ENCODE data around the gene NR4A1. TPM values are rescaled to one million over a fixed set of nuclear protein-coding genes. Genes with fewer than 3 reads are reported as not detected.
"Not testable (repeated sequence)": the region's sequence is repeated elsewhere in the genome, so short reads cannot be mapped to it uniquely, and the experiment has no call there.

NR4A1 gene
- total RNA-seq, 1 experiment from 2014 or later, result 4.4 TPM

DNA sequence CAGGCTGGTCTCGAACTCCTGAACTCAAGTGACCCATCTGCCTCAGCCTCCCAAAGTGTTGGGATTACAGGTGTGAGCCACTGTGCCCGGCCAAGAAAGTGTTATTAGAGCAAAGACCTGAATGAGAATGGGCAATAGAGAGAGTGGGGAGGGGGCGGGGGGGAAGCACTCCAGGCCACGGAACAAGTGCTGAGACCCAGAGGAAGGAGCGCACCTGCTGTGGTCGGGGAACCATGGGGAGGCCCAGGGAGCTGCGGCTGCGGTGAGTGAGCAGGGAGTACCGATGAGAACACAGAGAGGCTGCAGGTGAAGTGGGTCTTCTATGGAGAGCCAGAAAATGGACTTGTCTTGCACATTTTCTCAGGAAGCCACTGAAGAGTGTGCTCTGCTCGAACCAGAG lies 39.0 kb downstream of the NR4A1 start:
- Histone ChIP-seq H3K27me3 (peaks cover 11% of the 10 kb centered on the region), H3K36me3 (no peaks in the 10 kb centered on the region), H3K4me3 (no peak overlapping the region), H3K9me3 (no peaks in the 10 kb centered on the region)
- DNase-seq, result no peak

- no peaks in the 10 kb centered on the region for H3K9me3 ChIP-seq
- H3K4me3 ChIP-seq, result no peak overlapping the region
- H3K36me3 ChIP-seq, result no peaks in the 10 kb centered on the region
- DNase-seq, result no peak
- H3K27me3 ChIP-seq, result peaks cover 11% of the 10 kb centered on the region
These were observed 39.8 kb downstream of the NR4A1 start for GRCh38 chr12:52091061-52091460.

- no peaks in the 10 kb centered on the region for H3K9me3 ChIP-seq
- no peak overlapping the region for H3K4me3 ChIP-seq
- H3K36me3 ChIP-seq, result no peaks in the 10 kb centered on the region
- H3K27me3 ChIP-seq, result peaks cover 11% of the 10 kb centered on the region
- DNase-seq, result no peak
These were observed 40.6 kb downstream of the NR4A1 start for GRCh38 chr12:52091869-52092268.

- no peak overlapping the region for H3K4me3 ChIP-seq
- no peak for DNase-seq
- no peaks in the 10 kb centered on the region for H3K36me3 ChIP-seq
- H3K9me3 ChIP-seq, result no peaks in the 10 kb centered on the region
- H3K27me3 ChIP-seq, result peaks cover 15% of the 10 kb centered on the region
These were observed 42.1 kb downstream of the NR4A1 start for GRCh38 chr12:52093346-52093745.

- Histone ChIP-seq H3K4me3 (no peak overlapping the region), H3K36me3 (no peaks in the 10 kb centered on the region), H3K9me3 (no peaks in the 10 kb centered on the region), H3K27me3 (peaks cover 24% of the 10 kb centered on the region)
- no peak for DNase-seq
These were observed 45.2 kb downstream of the NR4A1 start for GRCh38 chr12:52096332-52097044.

DNA sequence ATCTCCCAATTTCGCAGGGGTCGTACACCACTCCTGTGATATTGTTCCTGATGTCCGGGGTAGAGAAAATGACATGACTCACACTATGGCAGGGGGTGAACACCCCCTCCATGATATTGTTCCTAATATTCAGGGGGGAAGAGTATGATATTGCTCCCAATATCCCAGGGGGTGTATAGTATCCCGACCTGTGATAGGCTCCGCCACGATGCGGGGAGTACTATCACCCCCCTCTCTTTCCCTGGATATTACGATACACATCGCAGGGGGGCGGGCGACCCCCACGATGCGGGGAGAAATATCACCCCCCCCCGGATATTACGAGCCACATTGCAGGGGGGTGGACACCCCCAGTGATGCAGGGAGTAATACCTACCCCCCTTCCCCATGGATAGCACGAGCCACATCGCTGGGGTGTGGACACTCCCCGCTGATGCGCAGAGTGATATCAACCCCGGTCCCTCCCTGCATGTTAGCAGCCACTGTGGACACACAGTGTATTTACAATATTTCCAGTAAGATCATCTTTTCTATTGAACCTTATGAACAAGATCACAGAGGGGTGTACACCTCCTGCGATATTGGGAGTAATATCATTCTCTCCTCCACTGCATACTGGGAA lies 45.9 kb downstream of the NR4A1 start:
- no peak for DNase-seq
- Histone ChIP-seq H3K9me3 (no peaks in the 10 kb centered on the region), H3K27me3 (peaks cover 17% of the 10 kb centered on the region), H3K4me3 (no peak overlapping the region), H3K36me3 (no peaks in the 10 kb centered on the region)

- not testable (repeated sequence) for H3K27me3 ChIP-seq, DNase-seq, H3K36me3 ChIP-seq, H3K9me3 ChIP-seq, H3K4me3 ChIP-seq
These were observed 53.3 kb downstream of the NR4A1 start for GRCh38 chr12:52104431-52105089.

Other genes starting within 250 kb of the NR4A1 start
- 0.10 and 0.67 TPM in 2 replicates for gene FIGNL2, start 202.7 kb upstream of the NR4A1 start, total RNA-seq (2014; rRNA removed; shearing (Covaris generic); ENCODE audit: low replicate concordance)
- gene ANKRD33, start 163.3 kb upstream of the NR4A1 start, total RNA-seq (2014; rRNA removed; shearing (Covaris generic); ENCODE audit: low replicate concordance), result not detected in 2 replicates
- gene ACVRL1, start 143.9 kb upstream of the NR4A1 start, total RNA-seq (2014; rRNA removed; shearing (Covaris generic); ENCODE audit: low replicate concordance), result 0.52 and 1.4 TPM in 2 replicates
- gene ACVR1B, start 99.7 kb upstream of the NR4A1 start, total RNA-seq (2014; rRNA removed; shearing (Covaris generic); ENCODE audit: low replicate concordance), result 0.57 and 1.9 TPM in 2 replicates
- 1.4 and 2.0 TPM in 2 replicates for gene TAMALIN, start 44.5 kb upstream of the NR4A1 start, total RNA-seq (2014; rRNA removed; shearing (Covaris generic); ENCODE audit: low replicate concordance)
- gene ATG101, start 18.5 kb downstream of the NR4A1 start, total RNA-seq (2014; rRNA removed; shearing (Covaris generic); ENCODE audit: low replicate concordance), result 45.4 and 110 TPM in 2 replicates
- not detected in 2 replicates for gene SMIM41, start 28.3 kb downstream of the NR4A1 start, total RNA-seq (2014; rRNA removed; shearing (Covaris generic); ENCODE audit: low replicate concordance)
- gene KRT80, start 140.6 kb downstream of the NR4A1 start, total RNA-seq (2014; rRNA removed; shearing (Covaris generic); ENCODE audit: low replicate concordance), result 12.0 and 18.2 TPM in 2 replicates
- gene KRT7, start 181.8 kb downstream of the NR4A1 start, total RNA-seq (2014; rRNA removed; shearing (Covaris generic); ENCODE audit: low replicate concordance), result 163 and 302 TPM in 2 replicates
- gene KRT86, start 223.2 kb downstream of the NR4A1 start, total RNA-seq (2014; rRNA removed; shearing (Covaris generic); ENCODE audit: low replicate concordance), result 13.3 and 13.6 TPM in 2 replicates
- gene KRT81, start 240.1 kb downstream of the NR4A1 start, total RNA-seq (2014; rRNA removed; shearing (Covaris generic); ENCODE audit: low replicate concordance), result 2.2 and 3.8 TPM in 2 replicates